Peyer's patch (tissue), 4 donors: ENCODE measurements around the gene MGAT3.

Experiments used
- POLR2A ChIP-seq, 2 donors: fragments of 450-650 bp; IDR thresholded peaks; one replicate each; pipeline ENCODE4 v1.5.1; 2017; ENCODE audit warnings: antibody characterized with exemption in 2 of 2, mild to moderate bottlenecking in 2 of 2, moderate library complexity in 2 of 2
- TF ChIP-seq, protein P1 (sequence below), 6 experiments: fragments of 450-650 bp in 4 of 6; fragments of 200-600 bp in 2 of 6; sonication (generic) in 1 of 6; IDR thresholded peaks; one replicate each; pipeline ENCODE4 v1.5.1; 2017 to 2019; ENCODE audit warnings: antibody characterized with exemption in 6 of 6, mild to moderate bottlenecking in 3 of 6, moderate library complexity in 1 of 6

DNA sequence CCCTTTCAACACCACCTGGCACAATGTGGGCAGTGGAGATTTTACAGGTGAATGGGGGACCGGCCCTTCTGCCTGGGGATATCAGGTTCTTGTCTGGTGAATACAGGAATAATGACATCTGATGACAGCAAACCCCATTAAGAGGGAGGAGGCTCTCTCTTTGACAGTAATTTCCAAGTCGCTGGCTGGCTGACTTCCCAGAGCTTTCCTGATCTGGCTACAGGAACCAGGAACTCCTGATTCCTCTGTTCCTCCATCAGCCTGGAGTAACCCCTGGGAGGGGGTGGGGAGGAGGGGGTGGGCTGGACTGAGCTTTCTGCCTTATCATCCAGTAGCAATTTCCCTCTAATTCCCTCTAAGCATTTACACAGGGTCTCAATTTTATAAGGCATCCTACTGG is 41.6 kb downstream of the MGAT3 start:
- TF ChIP-seq, protein P1, sequence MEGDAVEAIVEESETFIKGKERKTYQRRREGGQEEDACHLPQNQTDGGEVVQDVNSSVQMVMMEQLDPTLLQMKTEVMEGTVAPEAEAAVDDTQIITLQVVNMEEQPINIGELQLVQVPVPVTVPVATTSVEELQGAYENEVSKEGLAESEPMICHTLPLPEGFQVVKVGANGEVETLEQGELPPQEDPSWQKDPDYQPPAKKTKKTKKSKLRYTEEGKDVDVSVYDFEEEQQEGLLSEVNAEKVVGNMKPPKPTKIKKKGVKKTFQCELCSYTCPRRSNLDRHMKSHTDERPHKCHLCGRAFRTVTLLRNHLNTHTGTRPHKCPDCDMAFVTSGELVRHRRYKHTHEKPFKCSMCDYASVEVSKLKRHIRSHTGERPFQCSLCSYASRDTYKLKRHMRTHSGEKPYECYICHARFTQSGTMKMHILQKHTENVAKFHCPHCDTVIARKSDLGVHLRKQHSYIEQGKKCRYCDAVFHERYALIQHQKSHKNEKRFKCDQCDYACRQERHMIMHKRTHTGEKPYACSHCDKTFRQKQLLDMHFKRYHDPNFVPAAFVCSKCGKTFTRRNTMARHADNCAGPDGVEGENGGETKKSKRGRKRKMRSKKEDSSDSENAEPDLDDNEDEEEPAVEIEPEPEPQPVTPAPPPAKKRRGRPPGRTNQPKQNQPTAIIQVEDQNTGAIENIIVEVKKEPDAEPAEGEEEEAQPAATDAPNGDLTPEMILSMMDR (IDR thresholded peaks at IDR 0.05): no peak
- TF ChIP-seq POLR2A (IDR thresholded peaks at IDR 0.05): no peak
